PC-3 (cell line): ENCODE measurements around the gene IDI2. TPM values are rescaled to one million over a fixed set of nuclear protein-coding genes. Genes with fewer than 3 reads are reported as not detected.

ENCODE experiments used
- ATAC-seq: fragments of 200-7000 bp; cut with Tn5 transposase; 2 replicates; pipeline ENCODE4 v1.9.1; 2020; ENCODE audit warnings: mild to moderate bottlenecking, moderate library complexity
- BruUV-seq: library from RNA; stranded (reverse); fragments of 400-500 nt; replicated peaks from 2 replicates; lab custom pipeline; 2021; lab: Mats Ljungman, UMichigan
- CTCF ChIA-PET: fragments of 300-600 bp; sonication (Branson Sonifier 250); formaldehyde crosslinking; loops from one replicate; lab custom pipeline; 2022; ENCODE audit warnings: antibody characterized with exemption; lab: Charles Lee
- POLR2A ChIA-PET: fragments of 300-600 bp; sonication (Branson Sonifier 250); formaldehyde crosslinking; loops from one replicate; lab custom pipeline; 2022; ENCODE audit warnings: antibody characterized with exemption; ENCODE audit not compliant: unreplicated experiment; lab: Charles Lee
- DNase-seq: peaks from one replicate; pipeline ENCODE4 v3.0.0-alpha.2; 2015
- H2AFZ ChIP-seq: fragments of 300-600 bp; sonication (generic); 2 replicates; pipeline ENCODE4 v1.6.0; 2016; ENCODE audit warnings: antibody characterized with exemption, low read length
- H3F3A ChIP-seq: fragments of 300-600 bp; sonication (generic); one replicate; pipeline ENCODE4 v1.6.0; 2017; ENCODE audit warnings: antibody characterized with exemption, low read length, control low read depth, mild to moderate bottlenecking; ENCODE audit not compliant: unreplicated experiment
- H3K27ac ChIP-seq: fragments of 300-600 bp; sonication (generic); 2 replicates; pipeline ENCODE4 v1.5.1; 2016; ENCODE audit warnings: mild to moderate bottlenecking, low read length
- H3K27me3 ChIP-seq: fragments of 300-600 bp; sonication (generic); 2 replicates; pipeline ENCODE4 v1.6.1; 2016; ENCODE audit warnings: low read length, mixed read lengths
- H3K36me3 ChIP-seq: fragments of 300-600 bp; sonication (generic); 2 replicates; pipeline ENCODE4 v1.6.1; 2016; ENCODE audit warnings: low read depth, mixed run types, low read length, mixed read lengths
- H3K4me1 ChIP-seq: fragments of 300-600 bp; sonication (generic); 2 replicates; pipeline ENCODE4 v1.5.1; 2016; ENCODE audit warnings: low read length; ENCODE audit not compliant: insufficient read depth
- H3K4me2 ChIP-seq: fragments of 300-600 bp; sonication (generic); 2 replicates; pipeline ENCODE4 v1.6.0; 2016; ENCODE audit warnings: low read length
- H3K4me3 ChIP-seq: fragments of 300-600 bp; sonication (generic); 2 replicates; pipeline ENCODE4 v1.5.1; 2016; ENCODE audit warnings: mild to moderate bottlenecking, low read length, mixed read lengths
- H3K79me2 ChIP-seq: fragments of 300-600 bp; sonication (generic); 2 replicates; pipeline ENCODE4 v1.6.1; 2017; ENCODE audit warnings: low read length, mixed read lengths
- H3K9ac ChIP-seq: fragments of 300-600 bp; sonication (generic); 2 replicates; pipeline ENCODE4 v1.6.0; 2016; ENCODE audit warnings: mild to moderate bottlenecking, low read length
- H3K9me2 ChIP-seq: fragments of 300-600 bp; sonication (generic); replicated peaks from 2 replicates; pipeline ENCODE4 v1.6.1; 2016; ENCODE audit warnings: mixed run types, low read length, mixed read lengths
- H3K9me3 ChIP-seq: fragments of 300-600 bp; sonication (generic); 2 replicates; pipeline ENCODE4 v1.6.1; 2016; ENCODE audit warnings: low read length, mixed read lengths
- H4K20me1 ChIP-seq: fragments of 300-600 bp; sonication (generic); 2 replicates; pipeline ENCODE4 v1.6.1; 2016; ENCODE audit warnings: low read length, mixed read lengths
- CTCF ChIP-seq: fragments of 300-600 bp; sonication (generic); conservative IDR thresholded peaks from 2 replicates; pipeline ENCODE4 v1.5.1; 2017; ENCODE audit warnings: antibody characterized with exemption, low read depth, mild to moderate bottlenecking, low read length
- EZH2 ChIP-seq: fragments of 300-600 bp; sonication (generic); IDR thresholded peaks from one replicate; pipeline ENCODE4 v1.6.1; 2017; ENCODE audit warnings: antibody characterized with exemption, mild to moderate bottlenecking, low read length; ENCODE audit not compliant: unreplicated experiment
- EZH2phosphoT487 ChIP-seq: fragments of 300-600 bp; sonication (generic); IDR thresholded peaks from 2 replicates; pipeline ENCODE4 v1.6.1; 2018; ENCODE audit warnings: mild to moderate bottlenecking, antibody characterized with exemption, low read length, borderline replicate concordance
- intact Hi-C: fragments of 100-400 bp; cut with micrococcal nuclease; formaldehyde crosslinking; loops from 2 replicates; pipeline ENCODE4 v1.9.0; 2023
- total RNA-seq: library from RNA; depleted of rRNA; stranded (reverse); fragments of >200 nt; gene quantifications from 2 replicates; pipeline ENCODE4 v1.2.3, GENCODE V29; 2014

IDI2 gene
- total RNA-seq, 1 experiment from 2014 or later = not detected

DNA sequence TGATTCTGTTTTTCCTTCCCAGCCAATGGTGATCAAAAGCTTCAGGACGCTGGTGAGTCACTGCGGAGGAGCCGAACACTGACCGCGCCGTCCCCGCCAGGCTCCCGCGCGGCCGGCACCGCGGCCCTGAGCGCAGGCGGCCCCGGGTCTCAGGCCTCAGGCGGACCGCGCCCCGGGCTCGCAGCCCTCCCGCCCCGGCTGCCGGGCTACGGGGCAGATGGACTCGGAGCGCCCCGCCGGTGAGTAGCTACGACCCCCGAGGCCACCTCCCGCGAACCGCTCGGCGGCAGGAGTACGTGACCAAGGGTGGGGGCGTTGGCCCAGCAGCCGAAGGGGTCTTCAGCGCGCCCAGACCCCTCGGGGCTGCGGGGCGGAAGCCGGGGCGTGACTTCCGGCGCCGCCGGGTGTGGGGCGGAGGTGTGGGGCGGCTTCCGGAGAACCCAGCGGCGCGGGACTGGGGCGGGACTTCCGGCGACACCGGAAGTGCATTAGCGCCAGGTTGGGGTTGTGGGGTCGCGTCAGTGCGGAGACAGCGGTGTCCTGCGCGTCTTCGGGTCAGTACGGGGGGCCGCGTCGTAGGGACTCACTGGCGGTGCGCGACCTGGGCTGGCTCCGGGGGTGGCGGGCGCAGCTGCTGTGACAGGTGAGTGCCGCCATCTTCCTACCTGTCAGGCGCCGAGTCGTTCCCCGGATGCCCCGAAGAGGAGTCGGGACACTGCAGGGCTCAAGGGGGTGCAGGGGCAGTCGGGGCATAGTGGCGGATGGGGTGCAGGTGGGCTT lies 30.9 kb upstream of the IDI2 start, which contains the start of gene WDR37:
TSS of gene WDR37 (plus strand) at position 60 of the 780 bp plus-strand sequence. CDS start 15,771 bp downstream, outside the sequence.
- intact Hi-C loops = no loop called here
- CTCF ChIA-PET = no interaction called here

GRCh38 chr10:1054684-1055083 lies 29.0 kb upstream of the IDI2 start:
- ATAC-seq = no peak
- H3F3A ChIP-seq = no peaks in the 10 kb centered on the region
- BruUV-seq = no TSS peak
- no peaks in the 10 kb centered on the region for H3K27me3 ChIP-seq
- H3K9me3 ChIP-seq = no peaks in the 10 kb centered on the region
- DNase-seq = no peak
- intact Hi-C loops = no loop called here
- H3K4me2 ChIP-seq = peak overlapping the region; percentile 89
- H3K9me2 ChIP-seq = no peaks in the 10 kb centered on the region
- H3K36me3 ChIP-seq = no peaks in the 10 kb centered on the region; the same call in 1 of the 2 replicates
- H3K4me1 ChIP-seq = peaks cover 21% of the 10 kb centered on the region
- H4K20me1 ChIP-seq = no peaks in the 10 kb centered on the region
- no peak overlapping the region for H3K27ac ChIP-seq
- POLR2A ChIA-PET = no interaction called here
- peak overlapping the region; percentile 86 for H3K4me3 ChIP-seq
- H3K79me2 ChIP-seq = peaks cover 92% of the 10 kb centered on the region
- H2AFZ ChIP-seq = no peak overlapping the region
- TF ChIP-seq EZH2phosphoT487 (no peak), EZH2 (no peak), CTCF (no peak)
- CTCF ChIA-PET = no interaction called here
- peak overlapping the region; percentile 98 for H3K9ac ChIP-seq

More for the DNA sequence above, 30.9 kb upstream of the IDI2 start, which contains the start of gene WDR37:
- ATAC-seq (peak; percentile 89), DNase-seq (peak; percentile 56)
- Histone ChIP-seq H3F3A (no peaks in the 10 kb centered on the region), H3K36me3 (no peaks in the 10 kb centered on the region; the same call in 1 of the 2 replicates), H3K79me2 (peaks cover 88% of the 10 kb centered on the region), H3K4me1 (peaks cover 13% of the 10 kb centered on the region), H3K9me2 (no peaks in the 10 kb centered on the region), H3K9me3 (no peaks in the 10 kb centered on the region), H3K4me2 (peak within 1 kb of the TSS; percentile 89), H4K20me1 (no peaks in the 10 kb centered on the region), H2AFZ (peak within 1 kb of the TSS; percentile 71), H3K27me3 (no peaks in the 10 kb centered on the region), H3K4me3 (peak within 1 kb of the TSS; percentile 86), H3K9ac (peak within 1 kb of the TSS; percentile 98), H3K27ac (peak within 1 kb of the TSS; percentile 89)
- TF ChIP-seq EZH2phosphoT487 (no peak), EZH2 (no peak), CTCF (no peak)
- POLR2A ChIA-PET = no interaction called here
- no TSS peak for BruUV-seq

DNA sequence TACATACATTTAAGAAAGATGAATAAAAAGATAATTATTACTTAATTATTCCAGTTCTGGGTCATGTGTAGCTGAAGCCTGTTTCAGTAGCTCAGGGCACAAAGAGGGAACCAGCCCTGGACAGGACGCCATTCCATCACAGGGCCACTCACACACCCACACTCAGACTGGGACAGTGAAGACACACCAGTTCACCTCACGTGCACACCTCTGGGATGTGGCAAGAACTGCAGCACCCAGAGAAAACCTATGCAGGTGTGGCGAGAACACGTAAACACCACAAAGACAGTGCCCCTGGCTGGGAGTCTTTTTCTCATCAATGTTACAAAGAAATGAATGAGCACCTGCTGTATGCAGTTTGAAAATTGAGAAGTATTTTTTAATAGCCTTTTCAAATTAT lies 24.9 kb upstream of the IDI2 start:
- ChIA-PET POLR2A (no interaction called here), CTCF (no interaction called here)
- TF ChIP-seq EZH2phosphoT487 (no peak), CTCF (no peak), EZH2 (no peak)

More for the DNA sequence above, 24.9 kb upstream of the IDI2 start:
- H3K4me2 ChIP-seq = peak overlapping the region; percentile 79
- no peak overlapping the region for H2AFZ ChIP-seq
- H3K36me3 ChIP-seq = no peaks in the 10 kb centered on the region; the same call in 1 of the 2 replicates
- no peaks in the 10 kb centered on the region for H3K9me3 ChIP-seq
- peak overlapping the region; percentile 93 for H3K4me3 ChIP-seq
- no peaks in the 10 kb centered on the region for H3F3A ChIP-seq
- peaks cover 82% of the 10 kb centered on the region for H3K79me2 ChIP-seq
- DNase-seq (peak; percentile 7), ATAC-seq (no peak)
- intact Hi-C loops = no loop called here
- peaks cover 15% of the 10 kb centered on the region for H3K4me1 ChIP-seq
- H3K9me2 ChIP-seq = no peaks in the 10 kb centered on the region
- no peak overlapping the region for H3K9ac ChIP-seq
- BruUV-seq = no TSS peak
- no peaks in the 10 kb centered on the region for H3K27me3 ChIP-seq
- no peak overlapping the region for H3K27ac ChIP-seq
- peaks cover 9% of the 10 kb centered on the region; the same call in 1 of the 2 replicates for H4K20me1 ChIP-seq
